Prostate gland (tissue), 2 donors: Measurements from ENCODE around the gene TJAP1.

Source experiments
- CTCF ChIP-seq, 4 experiments: fragments of 200-600 bp in 2 of 4; fragments of 450-650 bp in 2 of 4; sonication (generic) in 2 of 4; IDR thresholded peaks; 1 replicate in 3 of 4; 2 replicates in 1 of 4; pipeline ENCODE4 v1.5.1; 2016 to 2019; ENCODE audit warnings: antibody characterized with exemption in 4 of 4, mild to moderate bottlenecking in 2 of 4, moderate library complexity in 2 of 4
- POLR2AphosphoS5 ChIP-seq: sonication (generic); formaldehyde crosslinking; IDR thresholded peaks from one replicate; pipeline ENCODE4 v1.6.1; 2017; ENCODE audit warnings: antibody characterized with exemption

- TF ChIP-seq CTCF (IDR thresholded peaks at IDR 0.05) = no peak
- no peak for TF ChIP-seq POLR2AphosphoS5
Measured at GRCh38 chr6:43454696-43455530, 22.5 kb upstream of the TJAP1 start.
